GM18907 (cell line): Measurements from ENCODE around the gene SYT17.

ENCODE experiments used
- ATAC-seq: cut with Tn5 transposase; IDR thresholded peaks from one replicate; pipeline ENCODE4 v1.9.1; 2021; ENCODE audit warnings: mild to moderate bottlenecking, moderate library complexity; ENCODE audit not compliant: unreplicated experiment

The SYT17 gene

GRCh38 chr16:19137201-19138128 lies 30.6 kb upstream of the SYT17 start:
- ATAC-seq = no peak

GRCh38 chr16:19138601-19139000 lies 29.4 kb upstream of the SYT17 start:
- ATAC-seq = no peak

GRCh38 chr16:19139436-19140091 lies 28.5 kb upstream of the SYT17 start:
- no peak for ATAC-seq

- ATAC-seq = no peak
These were observed 27.6 kb upstream of the SYT17 start for GRCh38 chr16:19140396-19140795.

- ATAC-seq = no peak
These were observed 25.0 kb upstream of the SYT17 start for GRCh38 chr16:19142939-19143598.

- no peak for ATAC-seq
These were observed 24.5 kb upstream of the SYT17 start for GRCh38 chr16:19143599-19143956.

- ATAC-seq = no peak
These were observed 23.0 kb upstream of the SYT17 start for GRCh38 chr16:19145010-19145409.

GRCh38 chr16:19147126-19147525 lies 20.9 kb upstream of the SYT17 start:
- no peak for ATAC-seq

- ATAC-seq = no peak
These were observed 20.4 kb upstream of the SYT17 start for GRCh38 chr16:19147627-19148026.

GRCh38 chr16:19148189-19148588 lies 19.9 kb upstream of the SYT17 start:
- no peak for ATAC-seq

- no peak for ATAC-seq
These were observed 16.7 kb upstream of the SYT17 start for GRCh38 chr16:19151310-19151709.

- ATAC-seq = no peak
These were observed 16.0 kb upstream of the SYT17 start for GRCh38 chr16:19152042-19152441.

GRCh38 chr16:19153876-19154275 lies 14.2 kb upstream of the SYT17 start:
- no peak for ATAC-seq

GRCh38 chr16:19162085-19162484 lies 6.0 kb upstream of the SYT17 start:
- ATAC-seq = no peak

- ATAC-seq = no peak
These were observed 4.8 kb upstream of the SYT17 start for GRCh38 chr16:19163215-19163614.

- no peak for ATAC-seq
These were observed 3.8 kb upstream of the SYT17 start for GRCh38 chr16:19164285-19164684.

GRCh38 chr16:19165101-19165500 lies 2.9 kb upstream of the SYT17 start:
- no peak for ATAC-seq

- no peak for ATAC-seq
These were observed 1.5 kb upstream of the SYT17 start for GRCh38 chr16:19166500-19166899.

GRCh38 chr16:19168371-19169081 lies 486 bp downstream of the SYT17 start:
- ATAC-seq = no peak

GRCh38 chr16:19169082-19169639 lies 1.1 kb downstream of the SYT17 start:
- ATAC-seq = no peak
